ENCODE data around the gene FAM83F.

DNA sequence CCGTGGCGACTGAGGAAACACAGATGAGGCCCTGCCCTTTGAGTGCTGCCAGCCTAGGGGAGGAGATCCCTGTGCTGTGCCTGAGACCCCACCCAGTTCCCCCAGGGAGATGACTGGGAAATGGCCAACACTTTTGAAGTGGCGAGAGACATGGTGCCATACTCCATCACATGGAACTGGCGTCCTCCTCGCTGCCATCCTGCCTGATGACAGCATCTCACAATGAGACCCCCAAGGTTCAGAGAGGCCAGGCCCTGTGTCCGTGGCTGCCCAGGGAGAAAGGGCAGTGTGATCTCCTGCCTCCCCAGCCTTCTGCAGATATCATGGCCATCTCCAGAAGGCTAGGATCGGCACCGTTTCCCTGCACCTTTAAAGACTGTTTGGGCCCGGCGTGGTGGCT lies 31.1 kb downstream of the FAM83F start:
- TF ChIP-seq, protein P1, sequence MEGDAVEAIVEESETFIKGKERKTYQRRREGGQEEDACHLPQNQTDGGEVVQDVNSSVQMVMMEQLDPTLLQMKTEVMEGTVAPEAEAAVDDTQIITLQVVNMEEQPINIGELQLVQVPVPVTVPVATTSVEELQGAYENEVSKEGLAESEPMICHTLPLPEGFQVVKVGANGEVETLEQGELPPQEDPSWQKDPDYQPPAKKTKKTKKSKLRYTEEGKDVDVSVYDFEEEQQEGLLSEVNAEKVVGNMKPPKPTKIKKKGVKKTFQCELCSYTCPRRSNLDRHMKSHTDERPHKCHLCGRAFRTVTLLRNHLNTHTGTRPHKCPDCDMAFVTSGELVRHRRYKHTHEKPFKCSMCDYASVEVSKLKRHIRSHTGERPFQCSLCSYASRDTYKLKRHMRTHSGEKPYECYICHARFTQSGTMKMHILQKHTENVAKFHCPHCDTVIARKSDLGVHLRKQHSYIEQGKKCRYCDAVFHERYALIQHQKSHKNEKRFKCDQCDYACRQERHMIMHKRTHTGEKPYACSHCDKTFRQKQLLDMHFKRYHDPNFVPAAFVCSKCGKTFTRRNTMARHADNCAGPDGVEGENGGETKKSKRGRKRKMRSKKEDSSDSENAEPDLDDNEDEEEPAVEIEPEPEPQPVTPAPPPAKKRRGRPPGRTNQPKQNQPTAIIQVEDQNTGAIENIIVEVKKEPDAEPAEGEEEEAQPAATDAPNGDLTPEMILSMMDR (conservative IDR thresholded peaks at IDR 0.05; ENCODE audit: low read length) = no peak
- no peak for TF ChIP-seq EZH2phosphoT487 (IDR thresholded peaks at IDR 0.05; ENCODE audit: borderline replicate concordance, low read depth, low read length)

All from OCI-LY7 (cell line).